ENCODE results near the gene ZP4. TPM values are rescaled to one million over a fixed set of nuclear protein-coding genes. Genes with fewer than 3 reads are reported as not detected.
"Not testable (repeated sequence)": the region's sequence is repeated elsewhere in the genome, so short reads cannot be mapped to it uniquely, and the experiment has no call there.

Gene ZP4
- polyA plus RNA-seq, 4 donors, result not detected

GRCh38 chr1:237878406-237878805 lies 12.3 kb downstream of the ZP4 start:
- no peak for DNase-seq (ENCODE audit: low read depth in 4 of 4, low spot score in 3 of 4)

- DNase-seq (ENCODE audit: low read depth in 4 of 4, low spot score in 3 of 4), result no peak
These were observed 13.1 kb downstream of the ZP4 start for GRCh38 chr1:237877631-237878030.

- no peak for DNase-seq (ENCODE audit: low read depth in 4 of 4, low spot score in 3 of 4)
These were observed 15.4 kb downstream of the ZP4 start for GRCh38 chr1:237875291-237875690.

- DNase-seq (ENCODE audit: low read depth in 4 of 4, low spot score in 3 of 4), result no peak
These were observed 17.1 kb downstream of the ZP4 start for GRCh38 chr1:237873487-237874211.

- no peak for DNase-seq (ENCODE audit: low read depth in 4 of 4, low spot score in 3 of 4)
These were observed 21.7 kb downstream of the ZP4 start for GRCh38 chr1:237868817-237869600.

- DNase-seq (ENCODE audit: low read depth in 4 of 4, low spot score in 3 of 4), result no peak
These were observed 23.3 kb downstream of the ZP4 start for GRCh38 chr1:237867380-237867888.

GRCh38 chr1:237864338-237865244 lies 26.1 kb downstream of the ZP4 start:
- DNase-seq (ENCODE audit: low read depth in 4 of 4, low spot score in 3 of 4), result peak; percentile 41 to 54 (median 44)

- no peak for DNase-seq (ENCODE audit: low read depth in 4 of 4, low spot score in 3 of 4)
These were observed 27.5 kb downstream of the ZP4 start for GRCh38 chr1:237863234-237863633.

- DNase-seq (ENCODE audit: low read depth in 4 of 4, low spot score in 3 of 4), result no peak
These were observed 28.8 kb downstream of the ZP4 start for GRCh38 chr1:237861944-237862343.

GRCh38 chr1:237858992-237859391 lies 31.7 kb downstream of the ZP4 start:
- no peak for DNase-seq (ENCODE audit: low read depth in 4 of 4, low spot score in 3 of 4)

GRCh38 chr1:237857455-237857854 lies 33.3 kb downstream of the ZP4 start:
- no peak for DNase-seq (ENCODE audit: low read depth in 4 of 4, low spot score in 3 of 4)

- DNase-seq (ENCODE audit: low read depth in 4 of 4, low spot score in 3 of 4), result no peak
These were observed 38.4 kb downstream of the ZP4 start for GRCh38 chr1:237852342-237852741.

GRCh38 chr1:237851210-237851845 lies 39.4 kb downstream of the ZP4 start:
- DNase-seq (ENCODE audit: low read depth in 4 of 4, low spot score in 3 of 4), result peak in 2 of 4 donors; percentile 6 to 15

- DNase-seq (ENCODE audit: low read depth in 4 of 4, low spot score in 3 of 4), result not testable (repeated sequence)
These were observed 47.2 kb downstream of the ZP4 start for GRCh38 chr1:237843516-237843915.

- no peak for DNase-seq (ENCODE audit: low read depth in 4 of 4, low spot score in 3 of 4)
These were observed 49.2 kb downstream of the ZP4 start for GRCh38 chr1:237841485-237841884.

GRCh38 chr1:237838904-237839534 lies 51.7 kb downstream of the ZP4 start:
- no peak for DNase-seq (ENCODE audit: low read depth in 4 of 4, low spot score in 3 of 4)

GRCh38 chr1:237838320-237838719 lies 52.4 kb downstream of the ZP4 start:
- DNase-seq (ENCODE audit: low read depth in 4 of 4, low spot score in 3 of 4), result no peak

GRCh38 chr1:237834461-237834860 lies 56.3 kb downstream of the ZP4 start:
- DNase-seq (ENCODE audit: low read depth in 4 of 4, low spot score in 3 of 4), result no peak

GRCh38 chr1:237834048-237834447 lies 56.7 kb downstream of the ZP4 start:
- DNase-seq (ENCODE audit: low read depth in 4 of 4, low spot score in 3 of 4), result no peak

- no peak for DNase-seq (ENCODE audit: low read depth in 4 of 4, low spot score in 3 of 4)
These were observed 57.9 kb downstream of the ZP4 start for GRCh38 chr1:237832858-237833257.
